Fibroblast of lung (primary cell): ENCODE data around the gene KLHL29. TPM values are rescaled to one million over a fixed set of nuclear protein-coding genes. Genes with fewer than 3 reads are reported as not detected.

ENCODE experiments used
- DNase-seq, 2 donors: peaks; one replicate each; pipeline versions ENCODE4 v3.0.0 to v3.0.0-alpha.2; 2010; ENCODE audit warnings: low read depth in 2 of 2
- H2AFZ ChIP-seq: 2 replicates; pipeline ENCODE4 v1.5.1; 2012; ENCODE audit warnings: low read length, control low read depth, inconsistent platforms
- H3K27ac ChIP-seq: 2 replicates; pipeline ENCODE4 v1.5.1; 2011; ENCODE audit warnings: low read length, control low read depth; ENCODE audit not compliant: insufficient read depth
- H3K27me3 ChIP-seq: 2 replicates; pipeline ENCODE4 v1.5.1; 2011; ENCODE audit warnings: mild to moderate bottlenecking, low read length; ENCODE audit not compliant: control insufficient read depth, insufficient read depth
- H3K36me3 ChIP-seq: 2 replicates; pipeline ENCODE4 v1.5.1; 2011; ENCODE audit warnings: low read length; ENCODE audit not compliant: control insufficient read depth, insufficient read depth
- H3K4me1 ChIP-seq: 2 replicates; pipeline ENCODE4 v1.5.1; 2011; ENCODE audit warnings: low read length; ENCODE audit not compliant: control insufficient read depth, insufficient read depth; ENCODE audit errors: extremely low read depth
- H3K4me2 ChIP-seq: 2 replicates; pipeline ENCODE4 v1.5.1; 2011; ENCODE audit warnings: low read length, control low read depth; ENCODE audit not compliant: insufficient read depth; ENCODE audit errors: extremely low read depth
- H3K4me3 ChIP-seq, 4 experiments: fragments of 200-600 bp in 1 of 4; sonication (generic) in 1 of 4; replicated peaks in 1 of 4; 2 replicates each; pipeline ENCODE4 v1.5.1; 2011 to 2016; ENCODE audit warnings: low read length in 4 of 4, low read depth in 3 of 4, mild to moderate bottlenecking in 3 of 4, control low read depth in 2 of 4, inconsistent platforms in 1 of 4, mixed read lengths in 1 of 4; ENCODE audit not compliant: insufficient read depth in 1 of 4; ENCODE audit errors: control extremely low read depth in 1 of 4
- H3K79me2 ChIP-seq: 2 replicates; pipeline ENCODE4 v1.5.1; 2012; ENCODE audit warnings: mild to moderate bottlenecking, low read length, inconsistent platforms; ENCODE audit not compliant: control insufficient read depth, insufficient read depth
- H3K9ac ChIP-seq: 2 replicates; pipeline ENCODE4 v1.5.1; 2011; ENCODE audit warnings: mild to moderate bottlenecking, low read length, control low read depth; ENCODE audit not compliant: insufficient read depth
- H3K9me3 ChIP-seq: 2 replicates; pipeline ENCODE4 v1.5.1; 2012; ENCODE audit warnings: low read depth, low read length; ENCODE audit not compliant: control insufficient read depth, insufficient read depth
- H4K20me1 ChIP-seq: 2 replicates; pipeline ENCODE4 v1.5.1; 2011; ENCODE audit warnings: low read length; ENCODE audit not compliant: control insufficient read depth, insufficient read depth; ENCODE audit errors: extremely low read depth
- EZH2 ChIP-seq: IDR thresholded peaks from 2 replicates; pipeline ENCODE4 v1.5.1; 2012; ENCODE audit warnings: low read length, control low read depth, mild to moderate bottlenecking; ENCODE audit errors: missing control alignments
- polyA plus RNA-seq, 2 donors: library from polyadenylated mRNA; depleted of rRNA in 1 of 2; stranded (reverse) in 1 of 2; unstranded in 1 of 2; fragments of >200 nt; gene quantifications; 2 replicates each; pipeline ENCODE4 v1.2.1, GENCODE V29; 2011 to 2012; ENCODE audit warnings: missing spikeins in 1 of 2
- total RNA-seq: library from RNA; depleted of rRNA; stranded (reverse); fragments of >200 nt; gene quantifications from 2 replicates; pipeline ENCODE4 v1.2.1, GENCODE V29; 2014
- TF ChIP-seq, protein P1 (sequence below), 2 donors: IDR thresholded peaks in 1 of 2; conservative IDR thresholded peaks in 1 of 2; 1 replicate in 1 of 2; 2 replicates in 1 of 2; pipeline ENCODE4 v1.5.1; 2011 to 2012; ENCODE audit warnings: low read length in 2 of 2, control low read depth in 1 of 2, inconsistent platforms in 1 of 2, low read depth in 1 of 2, mild to moderate bottlenecking in 1 of 2

The KLHL29 gene
- total and polyA plus RNA-seq, 2 donors (not counting 1 experiment from before 2014, with no cell fraction given), result 7.1 to 7.9 TPM

GRCh38 chr2:23647563-23647962, 262.6 kb downstream of the KLHL29 start:
- no peak overlapping the region for H3K27ac ChIP-seq
- H3K36me3 ChIP-seq, result no peaks in the 10 kb centered on the region
- no peak overlapping the region for H3K4me2 ChIP-seq
- H3K9me3 ChIP-seq, result no peaks in the 10 kb centered on the region
- no peak overlapping the region for H2AFZ ChIP-seq
- TF ChIP-seq EZH2, result no peak
- TF ChIP-seq, protein P1, sequence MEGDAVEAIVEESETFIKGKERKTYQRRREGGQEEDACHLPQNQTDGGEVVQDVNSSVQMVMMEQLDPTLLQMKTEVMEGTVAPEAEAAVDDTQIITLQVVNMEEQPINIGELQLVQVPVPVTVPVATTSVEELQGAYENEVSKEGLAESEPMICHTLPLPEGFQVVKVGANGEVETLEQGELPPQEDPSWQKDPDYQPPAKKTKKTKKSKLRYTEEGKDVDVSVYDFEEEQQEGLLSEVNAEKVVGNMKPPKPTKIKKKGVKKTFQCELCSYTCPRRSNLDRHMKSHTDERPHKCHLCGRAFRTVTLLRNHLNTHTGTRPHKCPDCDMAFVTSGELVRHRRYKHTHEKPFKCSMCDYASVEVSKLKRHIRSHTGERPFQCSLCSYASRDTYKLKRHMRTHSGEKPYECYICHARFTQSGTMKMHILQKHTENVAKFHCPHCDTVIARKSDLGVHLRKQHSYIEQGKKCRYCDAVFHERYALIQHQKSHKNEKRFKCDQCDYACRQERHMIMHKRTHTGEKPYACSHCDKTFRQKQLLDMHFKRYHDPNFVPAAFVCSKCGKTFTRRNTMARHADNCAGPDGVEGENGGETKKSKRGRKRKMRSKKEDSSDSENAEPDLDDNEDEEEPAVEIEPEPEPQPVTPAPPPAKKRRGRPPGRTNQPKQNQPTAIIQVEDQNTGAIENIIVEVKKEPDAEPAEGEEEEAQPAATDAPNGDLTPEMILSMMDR (conservative IDR thresholded peaks at IDR 0.05 in 1 of 2, IDR thresholded peaks at IDR 0.05 in 1 of 2; ENCODE audit: low read depth in 1 of 2, low read length in 2 of 2), result no peak
- no peak overlapping the region for H3K4me3 ChIP-seq
- H3K27me3 ChIP-seq, result no peaks in the 10 kb centered on the region
- peaks cover 4% of the 10 kb centered on the region for H3K4me1 ChIP-seq
- H3K9ac ChIP-seq, result no peak overlapping the region
- DNase-seq, result no peak
- no peaks in the 10 kb centered on the region for H4K20me1 ChIP-seq
- H3K79me2 ChIP-seq, result no peaks in the 10 kb centered on the region

DNA sequence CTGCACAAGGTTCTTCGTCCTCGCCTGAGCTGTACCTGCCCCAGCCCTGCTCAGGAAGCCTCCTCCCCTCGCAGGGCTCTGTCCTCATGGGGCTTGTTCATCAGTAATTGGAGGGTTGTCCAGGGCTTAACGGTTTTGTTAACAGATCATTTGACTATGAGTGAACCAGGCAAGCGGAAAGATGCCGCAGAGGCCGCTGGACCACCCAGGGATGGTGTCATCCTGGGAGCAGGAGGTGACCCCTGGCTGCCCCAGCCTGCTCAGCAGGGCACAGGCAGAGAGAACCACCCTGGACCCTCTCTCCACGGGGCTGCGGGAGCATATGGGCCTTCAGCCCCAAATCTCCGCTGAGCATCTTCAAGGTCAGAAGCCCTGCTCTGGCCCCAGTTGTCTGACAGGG, 264.3 kb downstream of the KLHL29 start:
- no peak overlapping the region for H3K9ac ChIP-seq
- H3K9me3 ChIP-seq, result no peaks in the 10 kb centered on the region
- no peaks in the 10 kb centered on the region for H4K20me1 ChIP-seq
- H3K4me3 ChIP-seq, result no peak overlapping the region
- H3K27me3 ChIP-seq, result no peaks in the 10 kb centered on the region
- no peak overlapping the region for H3K4me2 ChIP-seq
- no peak overlapping the region for H3K27ac ChIP-seq
- no peaks in the 10 kb centered on the region for H3K79me2 ChIP-seq
- H3K4me1 ChIP-seq, result peaks cover 4% of the 10 kb centered on the region
- no peak for DNase-seq
- TF ChIP-seq, protein P1 (conservative IDR thresholded peaks at IDR 0.05 in 1 of 2, IDR thresholded peaks at IDR 0.05 in 1 of 2; ENCODE audit: low read depth in 1 of 2, low read length in 2 of 2), result no peak
- no peak for TF ChIP-seq EZH2
- H2AFZ ChIP-seq, result no peak overlapping the region
- no peaks in the 10 kb centered on the region for H3K36me3 ChIP-seq

DNA sequence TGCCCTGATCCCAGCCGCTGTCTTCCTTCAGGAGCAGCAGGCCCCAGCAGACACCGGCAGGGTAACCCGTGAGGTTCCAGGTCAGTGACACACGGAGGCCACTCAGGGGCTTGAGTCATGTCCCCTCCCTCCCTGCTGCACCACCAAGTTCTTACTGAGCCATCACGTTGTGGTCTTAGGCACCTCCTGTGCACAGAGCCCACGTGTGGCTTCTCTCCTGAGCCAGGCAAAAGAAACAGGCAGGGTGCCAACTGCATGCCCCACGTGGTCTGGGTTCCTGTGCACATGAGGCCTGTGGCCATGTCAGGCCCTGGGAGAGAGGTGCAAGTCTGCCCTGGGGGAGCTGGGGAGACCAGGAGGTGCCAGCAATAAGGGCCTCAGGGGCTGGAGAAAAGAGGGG, 264.8 kb downstream of the KLHL29 start:
- no peak overlapping the region for H3K9ac ChIP-seq
- no peaks in the 10 kb centered on the region for H4K20me1 ChIP-seq
- no peaks in the 10 kb centered on the region for H3K79me2 ChIP-seq
- H2AFZ ChIP-seq, result no peak overlapping the region
- DNase-seq, result peak in 1 of 2 donors; percentile 61
- no peaks in the 10 kb centered on the region for H3K27me3 ChIP-seq
- peaks cover 4% of the 10 kb centered on the region for H3K4me1 ChIP-seq
- H3K27ac ChIP-seq, result no peak overlapping the region
- no peak for TF ChIP-seq EZH2
- TF ChIP-seq, protein P1 (conservative IDR thresholded peaks at IDR 0.05 in 1 of 2, IDR thresholded peaks at IDR 0.05 in 1 of 2; ENCODE audit: low read depth in 1 of 2, low read length in 2 of 2), result no peak
- H3K4me2 ChIP-seq, result no peak overlapping the region
- no peaks in the 10 kb centered on the region for H3K9me3 ChIP-seq
- H3K4me3 ChIP-seq, result no peak overlapping the region
- no peaks in the 10 kb centered on the region for H3K36me3 ChIP-seq
